Ovary (tissue), 9 donors: Measurements from ENCODE around the gene VTI1B. TPM values are rescaled to one million over a fixed set of nuclear protein-coding genes. Genes with fewer than 3 reads are reported as not detected.

ENCODE experiments used
- DNase-seq, 5 donors: peaks; one replicate each; pipeline ENCODE4 v3.0.0-alpha.2; 2019 to 2020
- H3K27ac ChIP-seq, 2 donors: fragments of 200-600 bp; one replicate each; pipeline versions ENCODE4 v1.5.1 to v1.8.0; 2019 to 2022
- H3K27me3 ChIP-seq: fragments of 200-600 bp; one replicate; pipeline ENCODE4 v1.8.0; 2022
- H3K36me3 ChIP-seq: fragments of 200-600 bp; sonication (generic); one replicate; pipeline ENCODE4 v1.5.1; 2019
- H3K4me1 ChIP-seq: one replicate; pipeline ENCODE4 v1.8.1; 2013; ENCODE audit warnings: mild to moderate bottlenecking, moderate library complexity; ENCODE audit not compliant: insufficient read depth
- H3K4me3 ChIP-seq: fragments of 200-600 bp; sonication (generic); one replicate; pipeline ENCODE4 v1.5.1; 2017
- H3K9me3 ChIP-seq, 2 donors: fragments of 200-600 bp in 1 of 2; sonication (generic) in 1 of 2; one replicate each; pipeline versions ENCODE4 v1.5.1 to v1.8.1; 2013 to 2019; ENCODE audit warnings: mild to moderate bottlenecking in 1 of 2, moderate library complexity in 1 of 2
- CTCF ChIP-seq, 3 donors: fragments of 450-650 bp in 2 of 3; fragments of 200-600 bp in 1 of 3; IDR thresholded peaks; one replicate each; pipeline versions ENCODE4 v1.5.1 to v1.8.0; 2016 to 2022; ENCODE audit warnings: antibody characterized with exemption in 3 of 3, mild to moderate bottlenecking in 1 of 3
- EP300 ChIP-seq: sonication (generic); formaldehyde crosslinking; IDR thresholded peaks from one replicate; pipeline ENCODE4 v1.6.1; 2017; ENCODE audit warnings: antibody characterized with exemption
- POLR2A ChIP-seq: fragments of 450-650 bp; IDR thresholded peaks from one replicate; pipeline ENCODE4 v1.6.1; 2017; ENCODE audit warnings: antibody characterized with exemption, mild to moderate bottlenecking, moderate library complexity
- WGBS, 3 donors: extraction: QIAGEN DNeasy Blood & Tissue Kit in 1 of 3; methylation state at CpG; one replicate each; pipeline versions ENCODE4 v1.1.5 to v1.1.7; 2013 to 2017; 5-methylcytosine and 5-hydroxymethylcytosine counted together
- intact Hi-C, 4 donors: fragments of 100-400 bp; cut with DNase I; formaldehyde crosslinking; loops; one replicate each; pipeline versions ENCODE4 v1.11.0 to v1.15.1; 2022 to 2023
- polyA plus RNA-seq, 2 donors: library from polyadenylated mRNA; stranded (reverse); fragments of 200-250 nt in 1 of 2; fragments of 350-450 nt in 1 of 2; fragmentation: Illumina TruSeq in 1 of 2; extraction: RNeasy Lipid Tissue Mini Kit (QIAGEN cat#74804) in 1 of 2; gene quantifications; one replicate each; pipeline ENCODE4 v1.2.3, GENCODE V29; 2013 to 2014
- total RNA-seq, 7 donors: library from RNA; depleted of rRNA in 2 of 7; stranded (reverse); fragments of >200 nt in 2 of 7; fragmentation: NEBNext Ultra II Directional in 3 of 7; extraction: Animal tissue kit (Norgen Biotek cat#: 25700) in 3 of 7; gene quantifications; one replicate each; pipeline versions ENCODE4 v1.1.0 to v1.2.4, GENCODE V29; 2016 to 2023
- donor health status: DM: no; HTN: no; CAD: no; lungs with moderate emphysema.
- donor health status: DM: no; HTN: no; CAD: no.
- donor health status: Bipolar disorder and iron deficiency.
- donor health status: DM: yes; HTN: yes; CAD: no.
- donor health status: DM: no; HTN: no; CAD: no.
- donor health status: DM: yes; HTN: yes; CAD: no.

Gene VTI1B
- total and polyA plus RNA-seq, 9 donors = 34.6 to 93.1 (median 64.7) TPM

GRCh38 chr14:67641480-67641879 lies 33.0 kb downstream of the VTI1B start:
- no peak overlapping the region for H3K27ac ChIP-seq
- no peaks in the 10 kb centered on the region for H3K9me3 ChIP-seq
- intact Hi-C loops = no loop called here
- TF ChIP-seq POLR2A (no peak), CTCF (IDR thresholded peaks at IDR 0.05) (no peak), EP300 (no peak)
- no peak overlapping the region for H3K4me3 ChIP-seq
- no peaks in the 10 kb centered on the region for H3K27me3 ChIP-seq
- no peaks in the 10 kb centered on the region for H3K4me1 ChIP-seq
- no peaks in the 10 kb centered on the region for H3K36me3 ChIP-seq
- WGBS, 3 donors = 89 to 98% (median 96%) methylated on average over 1 of the region's 1 CpG
- DNase-seq = no peak

GRCh38 chr14:67638642-67639041 lies 35.8 kb downstream of the VTI1B start:
- no peaks in the 10 kb centered on the region for H3K27me3 ChIP-seq
- DNase-seq = no peak
- no peak for TF ChIP-seq POLR2A
- no peak for TF ChIP-seq EP300
- TF ChIP-seq CTCF (IDR thresholded peaks at IDR 0.05) = no peak
- H3K4me1 ChIP-seq = no peaks in the 10 kb centered on the region
- no peak overlapping the region for H3K4me3 ChIP-seq
- WGBS, 3 donors = 84 to 95% (median 85%) methylated on average over 3 of the region's 3 CpGs
- H3K9me3 ChIP-seq = no peaks in the 10 kb centered on the region
- no peak overlapping the region for H3K27ac ChIP-seq
- no peaks in the 10 kb centered on the region for H3K36me3 ChIP-seq
- intact Hi-C loops = no loop called here

- TF ChIP-seq CTCF (IDR thresholded peaks at IDR 0.05) (no peak), EP300 (no peak), POLR2A (no peak)
- DNase-seq = no peak
- Histone ChIP-seq H3K9me3 (no peaks in the 10 kb centered on the region), H3K36me3 (no peaks in the 10 kb centered on the region), H3K4me1 (no peaks in the 10 kb centered on the region), H3K27me3 (no peaks in the 10 kb centered on the region), H3K27ac (no peak overlapping the region), H3K4me3 (no peak overlapping the region)
- WGBS, 3 donors = 66 to 76% (median 71%) methylated on average over 3 of the region's 3 CpGs
- intact Hi-C loops = no loop called here
Measured at GRCh38 chr14:67636361-67636919, 38.0 kb downstream of the VTI1B start.

- no peak for DNase-seq
- TF ChIP-seq POLR2A = no peak
- TF ChIP-seq CTCF (IDR thresholded peaks at IDR 0.05) = no peak
- no peak for TF ChIP-seq EP300
- no peaks in the 10 kb centered on the region for H3K36me3 ChIP-seq
- no peaks in the 10 kb centered on the region for H3K9me3 ChIP-seq
- no peak overlapping the region for H3K4me3 ChIP-seq
- H3K4me1 ChIP-seq = no peaks in the 10 kb centered on the region
- H3K27me3 ChIP-seq = no peaks in the 10 kb centered on the region
- intact Hi-C loops = no loop called here
- WGBS, 3 donors = 88 to 91% (median 90%) methylated on average over 5 of the region's 5 CpGs
- H3K27ac ChIP-seq = no peak overlapping the region
Measured at GRCh38 chr14:67633451-67634147, 40.8 kb downstream of the VTI1B start.
